BJ (cell line): ENCODE data around the gene TCF12. TPM values are rescaled to one million over a fixed set of nuclear protein-coding genes. Genes with fewer than 3 reads are reported as not detected.
"Not testable (repeated sequence)": the region's sequence is repeated elsewhere in the genome, so short reads cannot be mapped to it uniquely, and the experiment has no call there.

Experiments used
- CTCF ChIA-PET: fragments of 350-600 bp; formaldehyde crosslinking; extraction: SDS; loops from one replicate; lab custom pipeline; 2021; ENCODE audit warnings: antibody characterized with exemption, inconsistent platforms; lab: Yijun Ruan, JAX
- POLR2A ChIA-PET: fragments of 300-600 bp; sonication (Branson Sonifier 250); formaldehyde crosslinking; extraction: SDS; loops from one replicate; lab custom pipeline; 2021; ENCODE audit warnings: antibody characterized with exemption; lab: Charles Lee
- DNase-seq: peaks from one replicate; pipeline ENCODE4 v3.0.0-alpha.2; 2011; ENCODE audit warnings: low read depth
- H3K27me3 ChIP-seq: 2 replicates; pipeline ENCODE4 v1.6.0; 2011; ENCODE audit warnings: low read length; ENCODE audit not compliant: control insufficient read depth, insufficient read depth
- H3K36me3 ChIP-seq: 2 replicates; pipeline ENCODE4 v1.5.1; 2011; ENCODE audit warnings: low read length; ENCODE audit not compliant: control insufficient read depth, insufficient read depth
- H3K4me3 ChIP-seq: 2 replicates; pipeline ENCODE4 v1.5.1; 2011; ENCODE audit warnings: low read depth, mild to moderate bottlenecking, control low read depth, low read length
- CTCF ChIP-seq: IDR thresholded peaks from 2 replicates; pipeline ENCODE4 v1.5.1; 2011; ENCODE audit warnings: low read depth, mild to moderate bottlenecking, control low read depth, inconsistent platforms, low read length, moderate library complexity; ENCODE audit not compliant: insufficient read depth
- polyA plus RNA-seq: library from polyadenylated mRNA; depleted of rRNA; stranded (reverse); fragments of >200 nt; gene quantifications from 2 replicates; pipeline ENCODE4 v1.2.3, GENCODE V29; 2011

Gene TCF12
- polyA plus RNA-seq, 1 experiment = 134 TPM

GRCh38 chr15:57160823-57161560 is 242.5 kb downstream of the TCF12 start:
- H3K27me3 ChIP-seq = no peaks in the 10 kb centered on the region
- H3K4me3 ChIP-seq = no peak overlapping the region
- no peak for DNase-seq
- TF ChIP-seq CTCF = no peak
- CTCF ChIA-PET = interaction anchor here (0.6 to 1.7 kb wide), 3 partner anchors 15 to 144 kb away, joined by 3 to 4 read pairs (median 3); no protein-coding TSS in a partner anchor
- POLR2A ChIA-PET = no interaction called here
- no peaks in the 10 kb centered on the region for H3K36me3 ChIP-seq

- DNase-seq, H3K27me3 ChIP-seq, H3K36me3 ChIP-seq, POLR2A ChIA-PET, H3K4me3 ChIP-seq: not testable (repeated sequence)
- CTCF ChIA-PET = interaction anchor here (0.7 to 1.3 kb wide), 2 partner anchors 142 to 497 kb away, joined by 3 to 4 read pairs; no protein-coding TSS in a partner anchor
Observed at GRCh38 chr15:57164251-57164650, 245.8 kb downstream of the TCF12 start.

GRCh38 chr15:57165992-57166391 is 247.5 kb downstream of the TCF12 start:
- CTCF ChIA-PET = no interaction called here

GRCh38 chr15:57167821-57168395 is 249.5 kb downstream of the TCF12 start:
- no peak for DNase-seq
- no peak for TF ChIP-seq CTCF
- ChIA-PET POLR2A (no interaction called here), CTCF (interaction anchor here (0.7 kb wide), 1 partner anchor 138 kb away, joined by 3 read pairs; no protein-coding TSS in a partner anchor)
- Histone ChIP-seq H3K27me3 (no peaks in the 10 kb centered on the region), H3K4me3 (no peak overlapping the region), H3K36me3 (no peaks in the 10 kb centered on the region)

More at GRCh38 chr15:57165992-57166391, 247.5 kb downstream of the TCF12 start:
- TF ChIP-seq CTCF = no peak
- DNase-seq = no peak
- Histone ChIP-seq H3K27me3 (no peaks in the 10 kb centered on the region), H3K36me3 (no peaks in the 10 kb centered on the region), H3K4me3 (no peak overlapping the region)
- POLR2A ChIA-PET = no interaction called here

- CTCF ChIA-PET = no interaction called here
- no peak for DNase-seq
- no peak overlapping the region for H3K4me3 ChIP-seq
- no peaks in the 10 kb centered on the region for H3K36me3 ChIP-seq
- POLR2A ChIA-PET = no interaction called here
- no peak for TF ChIP-seq CTCF
- no peaks in the 10 kb centered on the region for H3K27me3 ChIP-seq
Observed at GRCh38 chr15:57169643-57170042, 251.2 kb downstream of the TCF12 start.
